GM23338 (cell line): ENCODE data around the gene CRYL1. TPM values are rescaled to one million over a fixed set of nuclear protein-coding genes. Genes with fewer than 3 reads are reported as not detected.

ENCODE experiments used
- ATAC-seq: fragments of 200-7000 bp; cut with Tn5 transposase; 3 replicates; pipeline ENCODE4 v1.9.1; 2020
- DNase-seq: peaks from one replicate; pipeline ENCODE4 v3.0.0-alpha.2; 2015; ENCODE audit warnings: low spot score
- H2AFZ ChIP-seq: fragments of 200-600 bp; sonication (generic); 2 replicates; pipeline ENCODE4 v1.8.0; 2016; ENCODE audit warnings: antibody characterized with exemption, mild to moderate bottlenecking, moderate library complexity
- H3F3A ChIP-seq: fragments of 200-600 bp; sonication (generic); replicated peaks from 2 replicates; pipeline ENCODE4 v1.8.0; 2017; ENCODE audit warnings: antibody characterized with exemption, mixed run types, low read depth
- H3K27ac ChIP-seq: fragments of 200-600 bp; sonication (generic); 2 replicates; pipeline ENCODE4 v1.6.1; 2016; ENCODE audit warnings: low read depth
- H3K27me3 ChIP-seq: fragments of 200-600 bp; sonication (generic); 2 replicates; pipeline ENCODE4 v1.8.0; 2016; ENCODE audit warnings: mild to moderate bottlenecking, mixed run types, moderate library complexity; ENCODE audit not compliant: insufficient read depth
- H3K36me3 ChIP-seq: fragments of 200-600 bp; sonication (generic); 2 replicates; pipeline ENCODE4 v1.8.0; 2016; ENCODE audit warnings: mild to moderate bottlenecking; ENCODE audit not compliant: insufficient read depth
- H3K4me1 ChIP-seq: fragments of 200-600 bp; sonication (generic); 2 replicates; pipeline ENCODE4 v1.8.0; 2016; ENCODE audit warnings: mild to moderate bottlenecking, moderate library complexity; ENCODE audit not compliant: insufficient read depth
- H3K4me2 ChIP-seq: fragments of 200-600 bp; sonication (generic); 2 replicates; pipeline ENCODE4 v1.7.1; 2017; ENCODE audit warnings: mixed run types
- H3K4me3 ChIP-seq: fragments of 200-600 bp; sonication (generic); 2 replicates; pipeline ENCODE4 v1.6.1; 2016; ENCODE audit warnings: mixed run types
- H3K79me2 ChIP-seq: fragments of 200-600 bp; sonication (generic); replicated peaks from 2 replicates; pipeline ENCODE4 v1.8.0; 2017; ENCODE audit warnings: mild to moderate bottlenecking; ENCODE audit not compliant: insufficient read depth
- H3K9me2 ChIP-seq: fragments of 200-600 bp; sonication (generic); 2 replicates; pipeline ENCODE4 v1.8.0; 2017; ENCODE audit not compliant: insufficient read depth
- H4K20me1 ChIP-seq: fragments of 200-600 bp; sonication (generic); replicated peaks from 2 replicates; pipeline ENCODE4 v1.8.0; 2017; ENCODE audit warnings: mild to moderate bottlenecking; ENCODE audit not compliant: insufficient read depth
- H3K27ac Mint-ChIP-seq: 2 replicates; pipeline ENCODE4 v1.8.0; 2020; ENCODE audit warnings: inconsistent platforms, mild to moderate bottlenecking, moderate library complexity, mixed read lengths
- H3K27me3 Mint-ChIP-seq: 3 replicates; pipeline ENCODE4 v1.8.0; 2022; ENCODE audit warnings: low read depth, mild to moderate bottlenecking, moderate library complexity, mixed read lengths, inconsistent platforms; ENCODE audit not compliant: insufficient read depth, poor library complexity
- H3K36me3 Mint-ChIP-seq: 3 replicates; pipeline ENCODE4 v1.8.0; 2021; ENCODE audit warnings: low read depth, mild to moderate bottlenecking, inconsistent platforms, moderate library complexity, mixed read lengths
- H3K4me1 Mint-ChIP-seq: 3 replicates; pipeline ENCODE4 v1.8.0; 2020; ENCODE audit warnings: mild to moderate bottlenecking, inconsistent platforms, mixed read lengths
- H3K4me3 Mint-ChIP-seq: 3 replicates; pipeline ENCODE4 v1.8.0; 2021; ENCODE audit warnings: moderate library complexity, mild to moderate bottlenecking, inconsistent platforms, mixed read lengths
- H3K9me3 Mint-ChIP-seq: 3 replicates; pipeline ENCODE4 v1.8.0; 2020; ENCODE audit warnings: moderate library complexity, mild to moderate bottlenecking, inconsistent platforms, mixed read lengths
- CREB1 ChIP-seq: fragments of 250-450 bp; sonication (Bioruptor Pico); IDR thresholded peaks from 2 replicates; pipeline ENCODE4 v1.5.0; 2020; ENCODE audit warnings: low read depth, mild to moderate bottlenecking, moderate library complexity
- ETS1 ChIP-seq: IDR thresholded peaks from 2 replicates; pipeline ENCODE4 v1.6.1; 2016; ENCODE audit warnings: antibody characterized with exemption
- EZH2 ChIP-seq: fragments of 200-600 bp; sonication (generic); IDR thresholded peaks from one replicate; pipeline ENCODE4 v1.8.0; 2017; ENCODE audit warnings: antibody characterized with exemption, mild to moderate bottlenecking, low read depth; ENCODE audit not compliant: unreplicated experiment
- EZH2phosphoT487 ChIP-seq: fragments of 200-600 bp; sonication (generic); IDR thresholded peaks from one replicate; pipeline ENCODE4 v1.8.1; 2018; ENCODE audit warnings: antibody characterized with exemption; ENCODE audit not compliant: unreplicated experiment
- JUNB ChIP-seq: IDR thresholded peaks from one replicate; pipeline ENCODE4 v1.6.1; 2016; ENCODE audit warnings: antibody characterized with exemption; ENCODE audit not compliant: unreplicated experiment
- NANOG ChIP-seq: IDR thresholded peaks from 2 replicates; pipeline ENCODE4 v1.6.1; 2016; ENCODE audit warnings: antibody characterized with exemption, borderline replicate concordance
- POLR2AphosphoS5 ChIP-seq: IDR thresholded peaks from 2 replicates; pipeline ENCODE4 v1.6.1; 2016; ENCODE audit warnings: antibody characterized with exemption, low read depth
- REST ChIP-seq: IDR thresholded peaks from one replicate; pipeline ENCODE4 v1.6.1; 2018; ENCODE audit warnings: antibody characterized with exemption; ENCODE audit not compliant: unreplicated experiment
- STAT1 ChIP-seq: IDR thresholded peaks from one replicate; pipeline ENCODE4 v1.6.1; 2016; ENCODE audit warnings: antibody characterized with exemption; ENCODE audit not compliant: unreplicated experiment
- ZNF114 ChIP-seq: fragments of 250-450 bp; sonication (Bioruptor Pico); IDR thresholded peaks from 2 replicates; pipeline ENCODE4 v1.5.0; 2020; ENCODE audit warnings: mild to moderate bottlenecking, moderate library complexity
- ZNF331 ChIP-seq: fragments of 250-450 bp; sonication (Bioruptor Pico); IDR thresholded peaks from 2 replicates; pipeline ENCODE4 v1.5.0; 2020; ENCODE audit warnings: low read depth, mild to moderate bottlenecking, moderate library complexity
- polyA plus RNA-seq: library from polyadenylated mRNA; unstranded; fragments of >200 nt; fragmentation: Nextera tagmentation; extraction: Ambion mirVana; gene quantifications from 2 replicates; pipeline ENCODE4 v1.2.1, GENCODE V29; 2016
- total RNA-seq: library from RNA; depleted of rRNA; stranded (reverse); fragments of >200 nt; shearing (Covaris generic); gene quantifications from 2 replicates; pipeline ENCODE4 v1.2.3, GENCODE V29; 2014
- TF ChIP-seq, protein P1 (sequence below), 2 experiments: fragments of 200-600 bp in 1 of 2; sonication (generic) in 1 of 2; conservative IDR thresholded peaks; 2 replicates each; pipeline versions ENCODE4 v1.5.1 to v1.6.1; 2016 to 2017; ENCODE audit warnings: antibody characterized with exemption in 2 of 2, low read depth in 2 of 2, mild to moderate bottlenecking in 2 of 2, moderate library complexity in 1 of 2
- TF ChIP-seq, protein P2 (sequence below): fragments of 250-450 bp; sonication (Bioruptor Pico); IDR thresholded peaks from 2 replicates; pipeline ENCODE4 v1.5.0; 2020; ENCODE audit warnings: mild to moderate bottlenecking, moderate library complexity

CRYL1 gene
- total and polyA plus RNA-seq, 2 experiments from 2014 or later, result 2.2 to 2.6 TPM

DNA sequence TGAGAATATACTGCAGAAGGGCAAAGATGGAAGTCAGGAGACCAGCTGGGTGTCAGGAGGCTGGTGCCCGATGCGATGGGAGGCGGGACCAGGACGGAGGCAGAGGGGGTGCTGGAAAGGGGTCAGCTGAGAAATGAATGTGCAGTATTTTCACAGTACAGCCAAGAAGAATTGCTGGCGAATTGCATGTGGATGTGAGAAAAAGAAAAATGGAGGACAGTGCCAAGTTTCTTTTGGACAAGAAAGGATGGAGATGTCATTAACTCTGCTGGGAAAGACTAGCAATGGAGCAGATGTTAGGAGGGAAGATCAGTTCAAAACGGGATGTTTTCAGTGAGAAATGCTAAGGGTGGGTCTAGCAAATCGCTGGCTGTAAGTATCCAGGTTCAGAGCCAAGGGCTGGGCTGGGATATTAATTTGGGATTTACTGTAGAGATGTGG is 7.0 kb downstream of the CRYL1 start:
- Mint-ChIP-seq H3K36me3 (no peaks in the 10 kb centered on the region; the same call in 2 of the 3 replicates), H3K4me3 (no peak overlapping the region), H3K9me3 (no peaks in the 10 kb centered on the region), H3K4me1 (peaks cover 15% of the 10 kb centered on the region), H3K27ac (no peak overlapping the region), H3K27me3 (no peaks in the 10 kb centered on the region)
- Histone ChIP-seq H3K27me3 (no peaks in the 10 kb centered on the region), H3K4me1 (peaks cover 23% of the 10 kb centered on the region), H3K9me2 (0 out of 2 replicates have a peak, but pooled peaks cover 2% of the 10 kb centered on the region), H3K36me3 (no peaks in the 10 kb centered on the region), H3K4me3 (no peak overlapping the region), H3K4me2 (no peak overlapping the region), H2AFZ (no peak overlapping the region), H3K27ac (no peak overlapping the region), H4K20me1 (no peaks in the 10 kb centered on the region), H3F3A (no peaks in the 10 kb centered on the region), H3K79me2 (no peaks in the 10 kb centered on the region)
- no peak for TF ChIP-seq NANOG
- TF ChIP-seq POLR2AphosphoS5, result no peak
- no peak for TF ChIP-seq ETS1
- no peak for TF ChIP-seq EZH2phosphoT487
- TF ChIP-seq REST, result no peak
- TF ChIP-seq STAT1, result no peak
- TF ChIP-seq, protein P1, sequence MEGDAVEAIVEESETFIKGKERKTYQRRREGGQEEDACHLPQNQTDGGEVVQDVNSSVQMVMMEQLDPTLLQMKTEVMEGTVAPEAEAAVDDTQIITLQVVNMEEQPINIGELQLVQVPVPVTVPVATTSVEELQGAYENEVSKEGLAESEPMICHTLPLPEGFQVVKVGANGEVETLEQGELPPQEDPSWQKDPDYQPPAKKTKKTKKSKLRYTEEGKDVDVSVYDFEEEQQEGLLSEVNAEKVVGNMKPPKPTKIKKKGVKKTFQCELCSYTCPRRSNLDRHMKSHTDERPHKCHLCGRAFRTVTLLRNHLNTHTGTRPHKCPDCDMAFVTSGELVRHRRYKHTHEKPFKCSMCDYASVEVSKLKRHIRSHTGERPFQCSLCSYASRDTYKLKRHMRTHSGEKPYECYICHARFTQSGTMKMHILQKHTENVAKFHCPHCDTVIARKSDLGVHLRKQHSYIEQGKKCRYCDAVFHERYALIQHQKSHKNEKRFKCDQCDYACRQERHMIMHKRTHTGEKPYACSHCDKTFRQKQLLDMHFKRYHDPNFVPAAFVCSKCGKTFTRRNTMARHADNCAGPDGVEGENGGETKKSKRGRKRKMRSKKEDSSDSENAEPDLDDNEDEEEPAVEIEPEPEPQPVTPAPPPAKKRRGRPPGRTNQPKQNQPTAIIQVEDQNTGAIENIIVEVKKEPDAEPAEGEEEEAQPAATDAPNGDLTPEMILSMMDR (conservative IDR thresholded peaks at IDR 0.05; ENCODE audit: low read depth in 2 of 2), result no peak
- TF ChIP-seq JUNB, result no peak
- no peak for TF ChIP-seq ZNF114
- TF ChIP-seq ZNF331 (CRISPR knock-in tag), result no peak
- no peak for TF ChIP-seq EZH2
- no peak for TF ChIP-seq CREB1 (CRISPR knock-in tag)
- TF ChIP-seq, protein P2, sequence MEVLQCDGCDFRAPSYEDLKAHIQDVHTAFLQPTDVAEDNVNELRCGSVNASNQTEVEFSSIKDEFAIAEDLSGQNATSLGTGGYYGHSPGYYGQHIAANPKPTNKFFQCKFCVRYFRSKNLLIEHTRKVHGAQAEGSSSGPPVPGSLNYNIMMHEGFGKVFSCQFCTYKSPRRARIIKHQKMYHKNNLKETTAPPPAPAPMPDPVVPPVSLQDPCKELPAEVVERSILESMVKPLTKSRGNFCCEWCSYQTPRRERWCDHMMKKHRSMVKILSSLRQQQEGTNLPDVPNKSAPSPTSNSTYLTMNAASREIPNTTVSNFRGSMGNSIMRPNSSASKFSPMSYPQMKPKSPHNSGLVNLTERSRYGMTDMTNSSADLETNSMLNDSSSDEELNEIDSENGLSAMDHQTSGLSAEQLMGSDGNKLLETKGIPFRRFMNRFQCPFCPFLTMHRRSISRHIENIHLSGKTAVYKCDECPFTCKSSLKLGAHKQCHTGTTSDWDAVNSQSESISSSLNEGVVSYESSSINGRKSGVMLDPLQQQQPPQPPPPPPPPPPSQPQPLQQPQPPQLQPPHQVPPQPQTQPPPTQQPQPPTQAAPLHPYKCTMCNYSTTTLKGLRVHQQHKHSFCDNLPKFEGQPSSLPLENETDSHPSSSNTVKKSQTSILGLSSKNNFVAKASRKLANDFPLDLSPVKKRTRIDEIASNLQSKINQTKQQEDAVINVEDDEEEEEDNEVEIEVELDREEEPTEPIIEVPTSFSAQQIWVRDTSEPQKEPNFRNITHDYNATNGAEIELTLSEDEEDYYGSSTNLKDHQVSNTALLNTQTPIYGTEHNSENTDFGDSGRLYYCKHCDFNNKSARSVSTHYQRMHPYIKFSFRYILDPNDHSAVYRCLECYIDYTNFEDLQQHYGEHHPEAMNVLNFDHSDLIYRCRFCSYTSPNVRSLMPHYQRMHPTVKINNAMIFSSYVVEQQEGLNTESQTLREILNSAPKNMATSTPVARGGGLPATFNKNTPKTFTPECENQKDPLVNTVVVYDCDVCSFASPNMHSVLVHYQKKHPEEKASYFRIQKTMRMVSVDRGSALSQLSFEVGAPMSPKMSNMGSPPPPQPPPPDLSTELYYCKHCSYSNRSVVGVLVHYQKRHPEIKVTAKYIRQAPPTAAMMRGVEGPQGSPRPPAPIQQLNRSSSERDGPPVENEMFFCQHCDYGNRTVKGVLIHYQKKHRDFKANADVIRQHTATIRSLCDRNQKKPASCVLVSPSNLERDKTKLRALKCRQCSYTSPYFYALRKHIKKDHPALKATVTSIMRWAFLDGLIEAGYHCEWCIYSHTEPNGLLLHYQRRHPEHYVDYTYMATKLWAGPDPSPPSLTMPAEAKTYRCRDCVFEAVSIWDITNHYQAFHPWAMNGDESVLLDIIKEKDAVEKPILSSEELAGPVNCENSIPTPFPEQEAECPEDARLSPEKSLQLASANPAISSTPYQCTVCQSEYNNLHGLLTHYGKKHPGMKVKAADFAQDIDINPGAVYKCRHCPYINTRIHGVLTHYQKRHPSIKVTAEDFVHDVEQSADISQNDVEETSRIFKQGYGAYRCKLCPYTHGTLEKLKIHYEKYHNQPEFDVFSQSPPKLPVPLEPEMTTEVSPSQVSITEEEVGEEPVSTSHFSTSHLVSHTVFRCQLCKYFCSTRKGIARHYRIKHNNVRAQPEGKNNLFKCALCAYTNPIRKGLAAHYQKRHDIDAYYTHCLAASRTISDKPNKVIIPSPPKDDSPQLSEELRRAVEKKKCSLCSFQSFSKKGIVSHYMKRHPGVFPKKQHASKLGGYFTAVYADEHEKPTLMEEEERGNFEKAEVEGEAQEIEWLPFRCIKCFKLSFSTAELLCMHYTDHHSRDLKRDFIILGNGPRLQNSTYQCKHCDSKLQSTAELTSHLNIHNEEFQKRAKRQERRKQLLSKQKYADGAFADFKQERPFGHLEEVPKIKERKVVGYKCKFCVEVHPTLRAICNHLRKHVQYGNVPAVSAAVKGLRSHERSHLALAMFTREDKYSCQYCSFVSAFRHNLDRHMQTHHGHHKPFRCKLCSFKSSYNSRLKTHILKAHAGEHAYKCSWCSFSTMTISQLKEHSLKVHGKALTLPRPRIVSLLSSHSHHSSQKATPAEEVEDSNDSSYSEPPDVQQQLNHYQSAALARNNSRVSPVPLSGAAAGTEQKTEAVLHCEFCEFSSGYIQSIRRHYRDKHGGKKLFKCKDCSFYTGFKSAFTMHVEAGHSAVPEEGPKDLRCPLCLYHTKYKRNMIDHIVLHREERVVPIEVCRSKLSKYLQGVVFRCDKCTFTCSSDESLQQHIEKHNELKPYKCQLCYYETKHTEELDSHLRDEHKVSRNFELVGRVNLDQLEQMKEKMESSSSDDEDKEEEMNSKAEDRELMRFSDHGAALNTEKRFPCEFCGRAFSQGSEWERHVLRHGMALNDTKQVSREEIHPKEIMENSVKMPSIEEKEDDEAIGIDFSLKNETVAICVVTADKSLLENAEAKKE (CRISPR knock-in tag), result no peak
- ATAC-seq, result no peak
- no peak for DNase-seq
